Fibroblast of skin of scalp (primary cell): ENCODE results near the gene MAGEA1. TPM values are rescaled to one million over a fixed set of nuclear protein-coding genes. Genes with fewer than 3 reads are reported as not detected.
A peak's percentile ranks its signal among the peaks of the same experiment; 100 is the strongest.
"Not testable (repeated sequence)": the region's sequence is repeated elsewhere in the genome, so short reads cannot be mapped to it uniquely, and the experiment has no call there.

Source experiments
- DNase-seq: peaks from one replicate; pipeline ENCODE4 v3.0.0-alpha.2; 2013
- polyA plus RNA-seq, 2 experiments: library from polyadenylated mRNA; unstranded; fragments of 120-200 nt; gene quantifications; one replicate each; pipeline ENCODE4 v1.2.1, GENCODE V29; 2013; ENCODE audit not compliant: insufficient read length in 2 of 2

Gene MAGEA1
- not detected for polyA plus RNA-seq (2013, experiment 1 of 2; ENCODE audit: insufficient read length)
- not detected for polyA plus RNA-seq (2013, experiment 2 of 2; ENCODE audit: insufficient read length)

- no peak for DNase-seq
These were observed at the start of gene MAGEA1 for GRCh38 chrX:153179131-153179530. TSS of gene MAGEA1 (plus strand) at chrX:153179284. CDS start at chrX:153182390, 3,106 bp downstream.

- DNase-seq: not testable (repeated sequence)
These were observed 46.2 kb upstream of the MAGEA1 start for GRCh38 chrX:153132924-153133323.

GRCh38 chrX:153139074-153139473 is 40.0 kb upstream of the MAGEA1 start:
- DNase-seq: not testable (repeated sequence)

GRCh38 chrX:153146288-153146687 is 32.8 kb upstream of the MAGEA1 start:
- DNase-seq: not testable (repeated sequence)

- no peak for DNase-seq
These were observed 25.6 kb upstream of the MAGEA1 start for GRCh38 chrX:153153516-153153915.

- no peak for DNase-seq
These were observed 21.6 kb upstream of the MAGEA1 start for GRCh38 chrX:153157450-153157849.

- no peak for DNase-seq
These were observed 20.8 kb upstream of the MAGEA1 start for GRCh38 chrX:153158319-153158718.

GRCh38 chrX:153161952-153162351 is 17.1 kb upstream of the MAGEA1 start:
- no peak for DNase-seq

GRCh38 chrX:153164733-153165132 is 14.4 kb upstream of the MAGEA1 start:
- DNase-seq: no peak

- DNase-seq: not testable (repeated sequence)
These were observed 10.7 kb upstream of the MAGEA1 start for GRCh38 chrX:153168423-153168822.

- DNase-seq: no peak
These were observed 2.7 kb downstream of the MAGEA1 start for GRCh38 chrX:153181822-153182221.

GRCh38 chrX:153184787-153185186 is 5.7 kb downstream of the MAGEA1 start:
- no peak for DNase-seq

- DNase-seq: no peak
These were observed 11.3 kb downstream of the MAGEA1 start for GRCh38 chrX:153190381-153190780.

- DNase-seq: no peak
These were observed 21.4 kb downstream of the MAGEA1 start for GRCh38 chrX:153200462-153200861.

- no peak for DNase-seq
These were observed 27.5 kb downstream of the MAGEA1 start for GRCh38 chrX:153206425-153207046.

- DNase-seq: no peak
These were observed 30.3 kb downstream of the MAGEA1 start for GRCh38 chrX:153209347-153209746.

GRCh38 chrX:153214934-153215333 is 35.9 kb downstream of the MAGEA1 start:
- no peak for DNase-seq

- DNase-seq: no peak
These were observed 37.8 kb downstream of the MAGEA1 start for GRCh38 chrX:153216926-153217325.

- no peak for DNase-seq
These were observed 46.5 kb downstream of the MAGEA1 start for GRCh38 chrX:153225438-153226098.

GRCh38 chrX:153226344-153227185 is 47.5 kb downstream of the MAGEA1 start:
- peak; percentile 14 for DNase-seq
